AG08396 (cell line): ENCODE measurements around the gene HYI.
"Not testable (repeated sequence)": the region's sequence is repeated elsewhere in the genome, so short reads cannot be mapped to it uniquely, and the experiment has no call there.

Experiments
- DNase-seq: peaks from one replicate; pipeline ENCODE4 v3.0.0; 2012; ENCODE audit warnings: low spot score, mixed read lengths

The HYI gene

GRCh38 chr1:43427524-43427923 is 26.2 kb downstream of the HYI start:
- DNase-seq: no peak

GRCh38 chr1:43426221-43426620 is 27.5 kb downstream of the HYI start:
- DNase-seq: no peak

GRCh38 chr1:43425045-43425444 is 28.7 kb downstream of the HYI start:
- no peak for DNase-seq

GRCh38 chr1:43423672-43424550 is 29.8 kb downstream of the HYI start:
- DNase-seq: no peak

- no peak for DNase-seq
These were observed 30.6 kb downstream of the HYI start for GRCh38 chr1:43422995-43423671.

- no peak for DNase-seq
These were observed 31.6 kb downstream of the HYI start for GRCh38 chr1:43421976-43422750.

GRCh38 chr1:43421396-43421795 is 32.3 kb downstream of the HYI start:
- no peak for DNase-seq

- DNase-seq: no peak
These were observed 32.9 kb downstream of the HYI start for GRCh38 chr1:43420874-43421273.

- no peak for DNase-seq
These were observed 33.9 kb downstream of the HYI start for GRCh38 chr1:43419627-43420425.

GRCh38 chr1:43418858-43419257 is 34.9 kb downstream of the HYI start:
- DNase-seq: no peak

- no peak for DNase-seq
These were observed 37.8 kb downstream of the HYI start for GRCh38 chr1:43415901-43416300.

GRCh38 chr1:43414634-43415223 is 39.0 kb downstream of the HYI start:
- DNase-seq: peak; percentile 49

- DNase-seq: not testable (repeated sequence)
These were observed 40.3 kb downstream of the HYI start for GRCh38 chr1:43413426-43413825.

- DNase-seq: no peak
These were observed 43.2 kb downstream of the HYI start for GRCh38 chr1:43410571-43410970.

GRCh38 chr1:43405876-43406234 is 47.9 kb downstream of the HYI start:
- DNase-seq: no peak

- no peak for DNase-seq
These were observed 48.4 kb downstream of the HYI start for GRCh38 chr1:43405219-43405875.

GRCh38 chr1:43404353-43404752 is 49.4 kb downstream of the HYI start:
- DNase-seq: no peak

GRCh38 chr1:43402089-43402865 is 51.5 kb downstream of the HYI start:
- DNase-seq: no peak
